Loucy (cell line): Measurements from ENCODE around the gene FRMD4A.

Experiments
- CTCF ChIP-seq: fragments of 200-600 bp; sonication (generic); conservative IDR thresholded peaks from 2 replicates; pipeline ENCODE4 v1.5.1; 2014; ENCODE audit warnings: mild to moderate bottlenecking, antibody characterized with exemption, low read length
- EZH2phosphoT487 ChIP-seq: fragments of 200-600 bp; IDR thresholded peaks from 2 replicates; pipeline ENCODE4 v1.6.1; 2018; ENCODE audit warnings: antibody characterized with exemption, mild to moderate bottlenecking, moderate library complexity, borderline replicate concordance

GRCh38 chr10:13784067-13784466, 546.7 kb downstream of the FRMD4A start:
- TF ChIP-seq CTCF (no peak), EZH2phosphoT487 (no peak)
